Ovary (tissue), 3 donors: ENCODE measurements around the gene TRIM32.

ENCODE experiments used
- EP300 ChIP-seq: sonication (generic); formaldehyde crosslinking; IDR thresholded peaks from one replicate; pipeline ENCODE4 v1.6.1; 2017; ENCODE audit warnings: antibody characterized with exemption
- POLR2A ChIP-seq: fragments of 450-650 bp; IDR thresholded peaks from one replicate; pipeline ENCODE4 v1.6.1; 2017; ENCODE audit warnings: antibody characterized with exemption, mild to moderate bottlenecking, moderate library complexity
- TF ChIP-seq, protein P1 (sequence below), 3 donors: fragments of 450-650 bp in 2 of 3; fragments of 200-600 bp in 1 of 3; IDR thresholded peaks; one replicate each; pipeline versions ENCODE4 v1.5.1 to v1.8.0; 2016 to 2022; ENCODE audit warnings: antibody characterized with exemption in 3 of 3, mild to moderate bottlenecking in 1 of 3
- donor health status: DM: no; HTN: no; CAD: no.

DNA sequence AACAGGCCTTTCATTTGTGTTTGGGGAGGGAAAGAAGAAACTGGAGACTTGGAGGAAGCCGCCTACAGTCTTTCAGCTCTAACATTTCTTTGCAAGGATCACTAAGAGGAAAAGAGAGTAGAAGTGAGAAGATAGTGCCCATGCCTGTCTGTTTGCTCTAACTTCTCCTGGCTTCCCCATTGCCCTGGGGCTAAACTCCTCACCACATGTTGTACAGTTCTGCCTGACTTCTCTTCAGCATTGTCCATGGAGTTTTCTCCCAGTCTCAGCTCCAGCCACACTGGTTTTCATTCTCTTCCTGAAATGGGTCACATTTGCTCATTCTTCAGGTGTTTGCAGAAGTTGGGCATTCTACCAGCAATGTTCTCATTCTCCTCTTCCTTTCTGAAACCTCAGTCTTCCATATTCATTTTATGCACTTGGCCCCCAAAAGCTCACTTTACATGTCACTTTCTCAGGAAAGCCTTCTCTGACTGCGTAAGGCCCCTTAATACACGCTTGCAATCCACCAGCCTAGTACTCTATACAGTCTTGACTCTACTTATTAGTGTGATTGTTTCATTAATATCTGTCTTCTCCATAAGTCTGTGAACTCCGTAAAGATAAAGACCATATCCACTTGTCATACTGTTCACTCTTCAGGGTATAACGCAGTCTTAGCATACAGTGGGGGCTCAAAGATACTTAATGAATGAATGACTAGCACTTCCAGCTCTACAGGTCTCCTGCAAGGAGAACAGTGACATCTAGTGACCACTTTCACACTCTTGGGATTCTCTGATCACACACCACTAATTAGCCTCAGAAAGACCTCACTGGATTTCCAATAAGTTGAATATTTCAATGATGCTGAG lies 40.2 kb upstream of the TRIM32 start:
- TF ChIP-seq, protein P1, sequence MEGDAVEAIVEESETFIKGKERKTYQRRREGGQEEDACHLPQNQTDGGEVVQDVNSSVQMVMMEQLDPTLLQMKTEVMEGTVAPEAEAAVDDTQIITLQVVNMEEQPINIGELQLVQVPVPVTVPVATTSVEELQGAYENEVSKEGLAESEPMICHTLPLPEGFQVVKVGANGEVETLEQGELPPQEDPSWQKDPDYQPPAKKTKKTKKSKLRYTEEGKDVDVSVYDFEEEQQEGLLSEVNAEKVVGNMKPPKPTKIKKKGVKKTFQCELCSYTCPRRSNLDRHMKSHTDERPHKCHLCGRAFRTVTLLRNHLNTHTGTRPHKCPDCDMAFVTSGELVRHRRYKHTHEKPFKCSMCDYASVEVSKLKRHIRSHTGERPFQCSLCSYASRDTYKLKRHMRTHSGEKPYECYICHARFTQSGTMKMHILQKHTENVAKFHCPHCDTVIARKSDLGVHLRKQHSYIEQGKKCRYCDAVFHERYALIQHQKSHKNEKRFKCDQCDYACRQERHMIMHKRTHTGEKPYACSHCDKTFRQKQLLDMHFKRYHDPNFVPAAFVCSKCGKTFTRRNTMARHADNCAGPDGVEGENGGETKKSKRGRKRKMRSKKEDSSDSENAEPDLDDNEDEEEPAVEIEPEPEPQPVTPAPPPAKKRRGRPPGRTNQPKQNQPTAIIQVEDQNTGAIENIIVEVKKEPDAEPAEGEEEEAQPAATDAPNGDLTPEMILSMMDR (IDR thresholded peaks at IDR 0.05), result no peak
- TF ChIP-seq POLR2A, result no peak
- TF ChIP-seq EP300, result no peak
